Measurements from ENCODE around the gene LPP. TPM values are rescaled to one million over a fixed set of nuclear protein-coding genes. Genes with fewer than 3 reads are reported as not detected.

Gene LPP
- total and polyA plus RNA-seq, 2 of the 13 experiments (the other 11 are each of a cell fraction or from before 2014, with no cell fraction given), result 19.2 to 29.9 TPM

GRCh38 chr3:188929137-188929536 is 775.2 kb downstream of the LPP start:
- no peak overlapping the region for H3K27ac ChIP-seq (ENCODE audit: extremely low read length, insufficient read depth, low read length)
- no peak overlapping the region for H3K4me2 ChIP-seq (ENCODE audit: low read depth, low read length)
- no peaks in the 10 kb centered on the region for H4K20me1 ChIP-seq (ENCODE audit: insufficient read depth, low read length)
- H3K36me3 ChIP-seq (replicated peaks in 1 of 2; ENCODE audit: control insufficient read depth in 1 of 2, insufficient read depth in 2 of 2, low read length in 2 of 2), result no peaks in the 10 kb centered on the region
- H3K4me1 ChIP-seq (ENCODE audit: insufficient read depth, low read length), result peaks cover 8% of the 10 kb centered on the region; the same call in 1 of the 2 replicates
- no peak overlapping the region for H2AFZ ChIP-seq (ENCODE audit: low read length)
- ChIA-PET POLR2A (no interaction called here), CTCF (ENCODE audit: low intra/inter-chr PET ratio, low total read pairs) (no interaction called here)
- no TSS peak for BruUV-seq (replicated peaks)
- no peaks in the 10 kb centered on the region for H3K79me2 ChIP-seq (ENCODE audit: insufficient read depth, low read length)
- WGBS (ENCODE audit: low lambda C conversion rate), result 47% methylated on average over 2 of the region's 2 CpGs
- peak; percentile 95 for ATAC-seq
- peak; percentile 60 for FAIRE-seq
- in situ Hi-C loops (cut with HindIII; ENCODE audit: extremely low pct_ligation_motif_present, low pct_unique_long_range_greater_than_20kb), result no loop called here
- peak; percentile 35 for DNase-seq (ENCODE audit: low spot score)
- no peaks in the 10 kb centered on the region for H3K27me3 ChIP-seq (ENCODE audit: control insufficient read depth in 1 of 2, insufficient read depth in 2 of 2, low read length in 2 of 2)
- H3K4me3 ChIP-seq (replicated peaks in 1 of 3; ENCODE audit: insufficient read depth in 1 of 3, low read depth in 2 of 3, low read length in 3 of 3), result no peak overlapping the region
- H3K9me3 ChIP-seq (ENCODE audit: low read length), result no peaks in the 10 kb centered on the region
- intact Hi-C loops (cut with micrococcal nuclease; ENCODE audit: unreplicated experiment), result no loop called here
- no peak overlapping the region for H3K9ac ChIP-seq (ENCODE audit: insufficient read depth, low read depth, low read length)
- no peak for TF ChIP-seq ZBTB37 (CRISPR knock-in tag; IDR thresholded peaks at IDR 0.05)
- TF ChIP-seq CTCF (CRISPR knock-in tag; IDR thresholded peaks at IDR 0.05), result peak; percentile 71
- TF ChIP-seq GATAD2A (CRISPR knock-in tag; IDR thresholded peaks at IDR 0.05), result peak; percentile 28; the same call in 1 of the 2 replicates
- TF ChIP-seq JARID2 (CRISPR knock-in tag; IDR thresholded peaks at IDR 0.05; ENCODE audit: insufficient replicate concordance), result no peak
- no peak for TF ChIP-seq HINFP (CRISPR knock-in tag; IDR thresholded peaks at IDR 0.05; ENCODE audit: low read depth)
- no peak for TF ChIP-seq ZNF609 (CRISPR knock-in tag; IDR thresholded peaks at IDR 0.05; ENCODE audit: borderline replicate concordance)
- TF ChIP-seq AGO2 (optimal IDR thresholded peaks at IDR 0.05; ENCODE audit: low read depth, low read length), result no peak
- peak; percentile 63 for TF ChIP-seq SMC3 (IDR thresholded peaks at IDR 0.05; ENCODE audit: low read length)
- TF ChIP-seq ZNF770 (CRISPR knock-in tag; IDR thresholded peaks at IDR 0.05), result peak; percentile 70
- TF ChIP-seq STAG1 (CRISPR knock-in tag; IDR thresholded peaks at IDR 0.05), result peak; percentile 77
